Inferior parietal cortex (tissue), 1 donor: Measurements from ENCODE around the gene RRM1.
"Not testable (repeated sequence)": the region's sequence is repeated elsewhere in the genome, so short reads cannot be mapped to it uniquely, and the experiment has no call there.

Experiments used
- DNase-seq: peaks from one replicate; pipeline ENCODE4 v3.0.0-alpha.2; 2016; ENCODE audit errors: extremely low spot score

Gene RRM1

GRCh38 chr11:4094348-4095291 is at the start of gene RRM1:
TSS of gene RRM1 (plus strand) at chr11:4094799. CDS start at chr11:4095013, 214 bp downstream.
- peak; percentile 96 for DNase-seq

- peak; percentile 79 for DNase-seq
Measured at GRCh38 chr11:4044976-4045646, 49.5 kb upstream of the RRM1 start.

GRCh38 chr11:4048340-4048739 is 46.3 kb upstream of the RRM1 start:
- DNase-seq = no peak

- DNase-seq = no peak
Measured at GRCh38 chr11:4049006-4049405, 45.6 kb upstream of the RRM1 start.

GRCh38 chr11:4050138-4050537 is 44.5 kb upstream of the RRM1 start:
- DNase-seq = no peak

- DNase-seq = not testable (repeated sequence)
Measured at GRCh38 chr11:4053200-4053599, 41.4 kb upstream of the RRM1 start.

- no peak for DNase-seq
Measured at GRCh38 chr11:4054643-4055042, 40.0 kb upstream of the RRM1 start.

- DNase-seq = no peak
Measured at GRCh38 chr11:4059424-4059823, 35.2 kb upstream of the RRM1 start.

- no peak for DNase-seq
Measured at GRCh38 chr11:4060182-4060923, 34.2 kb upstream of the RRM1 start.

GRCh38 chr11:4061700-4062099 is 32.9 kb upstream of the RRM1 start:
- no peak for DNase-seq

GRCh38 chr11:4063348-4063747 is 31.3 kb upstream of the RRM1 start:
- DNase-seq = no peak

- no peak for DNase-seq
Measured at GRCh38 chr11:4064278-4064955, 30.2 kb upstream of the RRM1 start.

- no peak for DNase-seq
Measured at GRCh38 chr11:4065086-4065485, 29.5 kb upstream of the RRM1 start.

- no peak for DNase-seq
Measured at GRCh38 chr11:4065601-4066377, 28.8 kb upstream of the RRM1 start.

- no peak for DNase-seq
Measured at GRCh38 chr11:4066910-4067309, 27.7 kb upstream of the RRM1 start.

GRCh38 chr11:4068962-4069361 is 25.6 kb upstream of the RRM1 start:
- no peak for DNase-seq

GRCh38 chr11:4071325-4071724 is 23.3 kb upstream of the RRM1 start:
- DNase-seq = no peak

- no peak for DNase-seq
Measured at GRCh38 chr11:4071914-4072313, 22.7 kb upstream of the RRM1 start.

GRCh38 chr11:4072668-4073285 is 21.8 kb upstream of the RRM1 start:
- DNase-seq = peak; percentile 90

GRCh38 chr11:4074266-4074665 is 20.3 kb upstream of the RRM1 start:
- DNase-seq = no peak
